ENCODE measurements around the gene FAR2.

DNA sequence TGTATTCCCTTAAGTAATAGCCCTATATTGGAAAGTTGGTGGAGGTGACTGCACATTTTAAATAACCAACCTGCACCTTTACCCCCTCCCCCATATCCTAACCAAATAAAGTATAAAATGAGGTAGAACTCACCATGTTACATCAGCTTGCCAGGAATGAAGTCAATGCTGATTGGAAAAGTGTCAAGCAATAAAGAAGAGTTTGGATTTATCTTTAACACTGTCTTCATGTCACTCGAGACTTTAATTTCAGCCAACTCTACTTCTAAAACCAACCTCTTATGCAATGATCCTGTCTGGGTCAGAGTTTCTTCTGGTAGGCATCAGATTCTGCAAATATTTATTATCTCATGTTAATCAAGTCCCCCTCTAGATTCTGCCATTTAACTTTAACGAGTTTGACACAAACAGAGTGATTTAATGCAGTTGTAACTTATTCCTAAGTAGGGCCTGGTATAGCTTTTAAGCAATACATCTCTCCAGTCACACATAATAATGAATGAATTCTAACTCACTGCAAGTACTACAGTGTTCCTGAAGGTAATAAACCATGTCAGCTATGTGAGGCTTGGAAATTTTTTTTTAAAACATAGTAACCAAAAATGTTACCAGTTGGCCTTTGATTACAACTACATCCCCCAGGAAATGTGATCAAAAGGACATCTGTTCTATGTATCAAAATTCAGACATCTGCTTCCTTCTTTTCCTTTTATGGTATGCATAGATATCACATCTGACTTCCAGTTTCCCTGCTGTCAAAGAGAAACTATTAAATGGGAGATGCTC lies 133.1 kb downstream of the FAR2 start:
- no peak for TF ChIP-seq EZH2phosphoT487 (IDR thresholded peaks at IDR 0.05; ENCODE audit: insufficient read depth, low read depth)
- TF ChIP-seq EZH2 (IDR thresholded peaks at IDR 0.05; ENCODE audit: insufficient read depth, poor library complexity, severe bottlenecking), result no peak
